Natural killer cell (primary cell): Measurements from ENCODE around the gene OR2G6. TPM values are rescaled to one million over a fixed set of nuclear protein-coding genes. Genes with fewer than 3 reads are reported as not detected.
"Not testable (repeated sequence)": the region's sequence is repeated elsewhere in the genome, so short reads cannot be mapped to it uniquely, and the experiment has no call there.

Experiments used
- ATAC-seq, 3 donors: fragments of 150-1000 bp in 2 of 3; fragments of 200-7000 bp in 1 of 3; cut with Tn5 transposase; 1 replicate in 1 of 3; 2 replicates in 2 of 3; pipeline ENCODE4 v1.10.0; 2021; ENCODE audit warnings: mild to moderate bottlenecking in 2 of 3, moderate library complexity in 2 of 3
- DNase-seq, 2 donors: peaks; one replicate each; pipeline versions ENCODE4 v3.0.0 to v3.0.0-alpha.2; 2013 to 2021; ENCODE audit warnings: mixed read lengths in 1 of 2
- H3K27ac ChIP-seq: one replicate; pipeline ENCODE4 v1.5.1; 2013; ENCODE audit warnings: mild to moderate bottlenecking, low read length
- H3K27me3 ChIP-seq: one replicate; pipeline ENCODE4 v1.6.1; 2013; ENCODE audit warnings: low read length; ENCODE audit not compliant: control insufficient read depth, insufficient read depth
- H3K36me3 ChIP-seq: one replicate; pipeline ENCODE4 v1.6.1; 2013; ENCODE audit warnings: low read length; ENCODE audit not compliant: control insufficient read depth, insufficient read depth
- H3K4me1 ChIP-seq: one replicate; pipeline ENCODE4 v1.6.1; 2013; ENCODE audit warnings: low read length; ENCODE audit not compliant: control insufficient read depth, insufficient read depth
- H3K4me3 ChIP-seq: one replicate; pipeline ENCODE4 v1.5.1; 2013; ENCODE audit warnings: low read length
- H3K9me3 ChIP-seq: one replicate; pipeline ENCODE4 v1.6.1; 2013; ENCODE audit warnings: low read length; ENCODE audit not compliant: control insufficient read depth, insufficient read depth
- H3K27ac Mint-ChIP-seq, 2 donors: one replicate each; pipeline ENCODE4 v1.8.0; 2022; ENCODE audit warnings: mild to moderate bottlenecking in 2 of 2, mixed read lengths in 2 of 2, moderate library complexity in 1 of 2
- H3K27me3 Mint-ChIP-seq, 2 donors: one replicate each; pipeline ENCODE4 v1.8.0; 2022; ENCODE audit warnings: low read depth in 2 of 2, mixed read lengths in 2 of 2
- H3K36me3 Mint-ChIP-seq: one replicate; pipeline ENCODE4 v1.8.0; 2022; ENCODE audit warnings: mixed read lengths
- H3K4me1 Mint-ChIP-seq, 2 donors: one replicate each; pipeline ENCODE4 v1.8.0; 2022; ENCODE audit warnings: mixed read lengths in 2 of 2
- H3K4me3 Mint-ChIP-seq: one replicate; pipeline ENCODE4 v1.8.0; 2022; ENCODE audit warnings: mild to moderate bottlenecking, moderate library complexity, mixed read lengths
- H3K9me3 Mint-ChIP-seq, 2 donors: one replicate each; pipeline ENCODE4 v1.8.0; 2022; ENCODE audit warnings: mixed read lengths in 2 of 2
- WGBS: methylation state at CpG from one replicate; pipeline ENCODE4 v1.1.7; 2013; ENCODE audit warnings: missing lambda C conversion rate; ENCODE audit not compliant: insufficient coverage; 5-methylcytosine and 5-hydroxymethylcytosine counted together
- intact Hi-C: fragments of 100-400 bp; cut with micrococcal nuclease; formaldehyde crosslinking; loops from one replicate; pipeline ENCODE4 v1.14.2; 2022
- total RNA-seq, 4 donors: library from RNA; stranded (reverse); fragments of 120-200 nt in 1 of 4; gene quantifications; one replicate each; pipeline versions ENCODE4 v1.2.3 to v1.2.4, GENCODE V29; 2013 to 2022

OR2G6 gene
- total RNA-seq, 3 donors from 2014 or later (not counting 1 experiment from before 2014, with no cell fraction given), result not detected

- H3K36me3 Mint-ChIP-seq, H3K4me1 Mint-ChIP-seq, ATAC-seq, DNase-seq, H3K27ac ChIP-seq, H3K27me3 ChIP-seq, H3K4me1 ChIP-seq, H3K9me3 ChIP-seq, H3K27me3 Mint-ChIP-seq, H3K27ac Mint-ChIP-seq, H3K36me3 ChIP-seq, intact Hi-C loops, H3K9me3 Mint-ChIP-seq, H3K4me3 Mint-ChIP-seq, H3K4me3 ChIP-seq: not testable (repeated sequence)
- WGBS, result no CpG with 5 or more reads among the region's 6 CpGs
These were observed 43.2 kb downstream of the OR2G6 start for GRCh38 chr1:248551027-248551426.

- ATAC-seq, H3K36me3 ChIP-seq, H3K4me1 Mint-ChIP-seq, H3K27me3 Mint-ChIP-seq, H3K4me1 ChIP-seq, H3K27ac ChIP-seq, DNase-seq, intact Hi-C loops, H3K36me3 Mint-ChIP-seq, H3K4me3 Mint-ChIP-seq, H3K9me3 ChIP-seq, H3K4me3 ChIP-seq, H3K27ac Mint-ChIP-seq, H3K9me3 Mint-ChIP-seq, H3K27me3 ChIP-seq: not testable (repeated sequence)
- WGBS, result 80% methylated on average over 1 of the region's 3 CpGs
These were observed 54.8 kb downstream of the OR2G6 start, which contains the start of gene OR2T29 for GRCh38 chr1:248562672-248563071. Gene OR2T29 (minus strand): TSS chr1:248562772. CDS start chr1:248559491, 3,281 bp downstream.

GRCh38 chr1:248565530-248566373, 57.9 kb downstream of the OR2G6 start:
- H3K4me1 ChIP-seq, H3K27me3 Mint-ChIP-seq, intact Hi-C loops, H3K4me1 Mint-ChIP-seq, H3K9me3 ChIP-seq, H3K9me3 Mint-ChIP-seq, H3K36me3 ChIP-seq, H3K36me3 Mint-ChIP-seq, H3K27me3 ChIP-seq, H3K4me3 ChIP-seq, H3K27ac ChIP-seq: not testable (repeated sequence)
- peak overlapping the region in 1 of 2 donors; percentile 74 for H3K27ac Mint-ChIP-seq
- 0% methylated on average over 4 of the region's 11 CpGs for WGBS
- ATAC-seq, result peak in 2 of 3 donors; percentile 29 to 32
- H3K4me3 Mint-ChIP-seq, result peak overlapping the region; percentile 42
- peak in 1 of 2 donors; percentile 39 for DNase-seq

GRCh38 chr1:248569049-248569448, 61.2 kb downstream of the OR2G6 start:
- DNase-seq, H3K4me1 ChIP-seq, H3K36me3 Mint-ChIP-seq, H3K27me3 Mint-ChIP-seq, H3K27me3 ChIP-seq, H3K4me3 Mint-ChIP-seq, intact Hi-C loops, ATAC-seq, H3K9me3 ChIP-seq, H3K36me3 ChIP-seq, H3K27ac ChIP-seq, H3K4me3 ChIP-seq, H3K27ac Mint-ChIP-seq, H3K4me1 Mint-ChIP-seq, H3K9me3 Mint-ChIP-seq: not testable (repeated sequence)
- WGBS, result no CpG with 5 or more reads among the region's 2 CpGs

- not testable (repeated sequence) for H3K27ac Mint-ChIP-seq
- whole genome bisulfite sequencing, result 14% methylated on average over 2 of the region's 3 CpGs
These were observed 62.9 kb downstream of the OR2G6 start for GRCh38 chr1:248570811-248571210.

GRCh38 chr1:248572049-248572448, 64.2 kb downstream of the OR2G6 start:
- intact Hi-C loops, ATAC-seq, H3K4me3 Mint-ChIP-seq, H3K36me3 Mint-ChIP-seq, H3K27me3 Mint-ChIP-seq, H3K27me3 ChIP-seq, H3K9me3 Mint-ChIP-seq, H3K4me1 Mint-ChIP-seq, H3K4me1 ChIP-seq, H3K9me3 ChIP-seq, DNase-seq, H3K36me3 ChIP-seq, H3K27ac ChIP-seq, H3K4me3 ChIP-seq, H3K27ac Mint-ChIP-seq: not testable (repeated sequence)
- no CpG with 5 or more reads among the region's 1 CpG for WGBS

More at GRCh38 chr1:248570811-248571210, 62.9 kb downstream of the OR2G6 start:
- ATAC-seq, H3K9me3 Mint-ChIP-seq, H3K36me3 ChIP-seq, H3K4me1 Mint-ChIP-seq, H3K27ac ChIP-seq, H3K27me3 Mint-ChIP-seq, H3K27me3 ChIP-seq, H3K36me3 Mint-ChIP-seq, DNase-seq, H3K9me3 ChIP-seq, intact Hi-C loops, H3K4me1 ChIP-seq, H3K4me3 Mint-ChIP-seq, H3K4me3 ChIP-seq: not testable (repeated sequence)

- H3K27ac ChIP-seq, ATAC-seq, H3K4me3 Mint-ChIP-seq, H3K4me1 ChIP-seq, H3K9me3 ChIP-seq, H3K36me3 ChIP-seq, DNase-seq, H3K36me3 Mint-ChIP-seq, H3K4me1 Mint-ChIP-seq, H3K27me3 ChIP-seq, H3K27ac Mint-ChIP-seq, H3K4me3 ChIP-seq, H3K27me3 Mint-ChIP-seq, intact Hi-C loops, H3K9me3 Mint-ChIP-seq: not testable (repeated sequence)
- WGBS, result 91% methylated on average over 2 of the region's 8 CpGs
These were observed 66.0 kb downstream of the OR2G6 start for GRCh38 chr1:248573856-248574255.

GRCh38 chr1:248574657-248575056, 66.8 kb downstream of the OR2G6 start, which contains the start of gene OR2T34:
Gene OR2T34 (minus strand): TSS chr1:248574757. CDS start chr1:248574757, 0 bp downstream.
- intact Hi-C loops, H3K27ac ChIP-seq, H3K4me1 Mint-ChIP-seq, H3K9me3 Mint-ChIP-seq, H3K36me3 ChIP-seq, H3K9me3 ChIP-seq, H3K4me3 Mint-ChIP-seq, H3K27me3 Mint-ChIP-seq, H3K4me3 ChIP-seq, DNase-seq, ATAC-seq, H3K27me3 ChIP-seq, H3K36me3 Mint-ChIP-seq, H3K4me1 ChIP-seq, H3K27ac Mint-ChIP-seq: not testable (repeated sequence)
- WGBS, result 84% methylated on average over 3 of the region's 3 CpGs
